K562 (cell line): ENCODE results near the gene GRIP1. TPM values are rescaled to one million over a fixed set of nuclear protein-coding genes. Genes with fewer than 3 reads are reported as not detected.

Experiments
- ATAC-seq: fragments of 200-7000 bp; cut with Tn5 transposase; 3 replicates; pipeline ENCODE4 v1.9.1; 2020; ENCODE audit warnings: moderate library complexity
- BruUV-seq: library from RNA; stranded (reverse); fragments of 400-500 nt; replicated peaks from 2 replicates; lab custom pipeline; 2021; lab: Mats Ljungman, UMichigan
- CTCF ChIA-PET: fragments of 300-600 bp; formaldehyde crosslinking; extraction: SDS; loops from one replicate; lab custom pipeline; 2021; ENCODE audit warnings: low intra/inter-chr PET ratio; lab: Yijun Ruan, JAX
- POLR2A ChIA-PET: fragments of 300-600, 350-650 bp; sonication (Branson Sonifier 250); formaldehyde crosslinking; extraction: SDS; loops from one replicate; lab custom pipeline; 2021; ENCODE audit warnings: antibody characterized with exemption, inconsistent platforms; lab: Yijun Ruan, JAX
- DNase-seq, 4 experiments: peaks; one replicate each; pipeline versions ENCODE4 v3.0.0 to v3.0.0-alpha.2; 2011 to 2018; ENCODE audit warnings: low spot score in 3 of 4, mixed read lengths in 3 of 4; ENCODE audit errors: extremely low read depth in 1 of 4
- FAIRE-seq: peaks from 2 replicates; lab custom pipeline; 2011; peaks lifted over from hg19 to GRCh38; lab: Jason Lieb, UNC
- H2AFZ ChIP-seq: 2 replicates; pipeline ENCODE4 v1.6.0; 2011; ENCODE audit warnings: low read depth, low read length, control low read depth, inconsistent platforms
- H3K27ac ChIP-seq: fragments of 200-600 bp; 3 replicates; pipeline ENCODE4 v1.8.0; 2011; ENCODE audit warnings: low read depth, mild to moderate bottlenecking, control low read depth, inconsistent platforms, low read length, moderate library complexity, mixed read lengths; ENCODE audit errors: extremely low read depth
- H3K27me3 ChIP-seq, 2 experiments: fragments of 300-600 bp in 1 of 2; 2 replicates in 1 of 2; 3 replicates in 1 of 2; pipeline versions ENCODE4 v1.6.0 to v1.8.0; 2011; ENCODE audit warnings: inconsistent platforms in 2 of 2, low read length in 2 of 2, mild to moderate bottlenecking in 1 of 2, mixed read lengths in 1 of 2, moderate library complexity in 1 of 2; ENCODE audit not compliant: control insufficient read depth in 2 of 2, insufficient read depth in 2 of 2
- H3K36me3 ChIP-seq: fragments of 300-600 bp; 3 replicates; pipeline ENCODE4 v1.8.0; 2011; ENCODE audit warnings: mild to moderate bottlenecking, low read length, inconsistent platforms; ENCODE audit not compliant: control insufficient read depth, insufficient read depth
- H3K4me1 ChIP-seq, 2 experiments: fragments of 200-600 bp in 1 of 2; replicated peaks in 1 of 2; 2 replicates in 1 of 2; 3 replicates in 1 of 2; pipeline versions ENCODE4 v1.5.1 to v1.8.0; 2011; ENCODE audit warnings: inconsistent platforms in 2 of 2, low read length in 2 of 2, mild to moderate bottlenecking in 1 of 2, mixed read lengths in 1 of 2, moderate library complexity in 1 of 2; ENCODE audit not compliant: control insufficient read depth in 2 of 2, insufficient read depth in 2 of 2
- H3K4me2 ChIP-seq: 2 replicates; pipeline ENCODE4 v1.6.1; 2011; ENCODE audit warnings: low read length, control low read depth, inconsistent platforms, mixed read lengths; ENCODE audit not compliant: insufficient read depth
- H3K4me3 ChIP-seq: fragments of 200-600 bp; sonication (generic), shearing (Covaris generic); 2 replicates; pipeline ENCODE4 v1.5.1; 2016; ENCODE audit warnings: control low read depth, inconsistent platforms
- H3K79me2 ChIP-seq: fragments of 200-600 bp; 3 replicates; pipeline ENCODE4 v1.8.0; 2011; ENCODE audit warnings: low read length, inconsistent platforms; ENCODE audit not compliant: control insufficient read depth, insufficient read depth
- H3K9ac ChIP-seq, 2 experiments: 2 replicates each; pipeline versions ENCODE4 v1.6.0 to v1.6.1; 2011; ENCODE audit warnings: low read depth in 2 of 2, low read length in 2 of 2, control low read depth in 1 of 2, inconsistent platforms in 1 of 2, mild to moderate bottlenecking in 1 of 2, mixed read lengths in 1 of 2; ENCODE audit not compliant: insufficient read depth in 1 of 2
- H3K9me1 ChIP-seq: one replicate; pipeline ENCODE4 v1.6.0; 2011; ENCODE audit warnings: inconsistent platforms, mild to moderate bottlenecking, low read length, moderate library complexity; ENCODE audit not compliant: control insufficient read depth, insufficient read depth
- H3K9me3 ChIP-seq: replicated peaks from 2 replicates; pipeline ENCODE4 v1.5.1; 2011; ENCODE audit warnings: low read depth, low read length, inconsistent platforms; ENCODE audit not compliant: control insufficient read depth, insufficient read depth
- H4K20me1 ChIP-seq: replicated peaks from 2 replicates; pipeline ENCODE4 v1.6.1; 2011; ENCODE audit warnings: low read length, inconsistent platforms, mixed read lengths; ENCODE audit not compliant: control insufficient read depth, insufficient read depth
- CHCHD3 ChIP-seq: fragments of 250-450 bp; sonication (Bioruptor Pico); IDR thresholded peaks from 2 replicates; pipeline ENCODE4 v2.1.2; 2022; ENCODE audit warnings: mild to moderate bottlenecking
- CREB1 ChIP-seq, 2 experiments: sonication (generic) in 1 of 2; formaldehyde crosslinking in 1 of 2; IDR thresholded peaks; 2 replicates each; pipeline versions ENCODE4 v1.6.1 to v1.8.0; 2012 to 2022; ENCODE audit warnings: inconsistent platforms in 1 of 2, mild to moderate bottlenecking in 1 of 2, missing genetic modification reagents in 1 of 2, moderate library complexity in 1 of 2
- PHTF2 ChIP-seq: fragments of 250-450 bp; sonication (Bioruptor Pico); IDR thresholded peaks from 2 replicates; pipeline ENCODE4 v1.5.0; 2021; ENCODE audit warnings: mild to moderate bottlenecking
- PTBP1 ChIP-seq: fragments of 200-400 bp; formaldehyde crosslinking; IDR thresholded peaks from 2 replicates; pipeline ENCODE4 v1.6.1; 2017; ENCODE audit warnings: low read depth, low read length
- PURB ChIP-seq: sonication (generic); formaldehyde crosslinking; IDR thresholded peaks from 2 replicates; pipeline ENCODE4 v1.9.0; 2021; ENCODE audit warnings: low read depth, mild to moderate bottlenecking, missing genetic modification reagents
- TSC22D4 ChIP-seq: fragments of 450-650 bp; IDR thresholded peaks from 2 replicates; pipeline ENCODE4 v1.6.1; 2016; ENCODE audit warnings: missing genetic modification characterization, missing biosample characterization, control low read depth
- ZFX ChIP-seq: sonication (generic); formaldehyde crosslinking; IDR thresholded peaks from 2 replicates; pipeline ENCODE4 v1.8.0; 2022; ENCODE audit warnings: mild to moderate bottlenecking, missing genetic modification reagents, moderate library complexity
- ZNF3 ChIP-seq: fragments of 250-450 bp; sonication (Bioruptor Pico); IDR thresholded peaks from 2 replicates; pipeline ENCODE4 v1.5.0; 2021; ENCODE audit warnings: mild to moderate bottlenecking, moderate library complexity
- WGBS: fragments of 100-300 bp; shearing (Covaris generic); methylation state at CpG from one replicate; pipeline ENCODE4 v1.1.6; 2016; ENCODE audit warnings: low coverage, mixed read lengths; ENCODE audit not compliant: insufficient coverage; ENCODE audit errors: missing lambda C conversion rate; 5-methylcytosine and 5-hydroxymethylcytosine counted together
- in situ Hi-C: fragments of 300-500 bp; cut with MboI; formaldehyde crosslinking; loops from 4 replicates; pipeline ENCODE4 v1.15.0; 2018; ENCODE audit warnings: inconsistent platforms, mixed read lengths
- intact Hi-C: fragments of 100-400 bp; cut with micrococcal nuclease; formaldehyde crosslinking; loops from 2 replicates; pipeline ENCODE4 v1.14.2; 2022
- polyA plus RNA-seq, 8 experiments: library from polyadenylated mRNA; depleted of rRNA in 4 of 8; stranded (reverse) in 5 of 8; unstranded in 3 of 8; fragments of >200 nt; fragmentation: Nextera tagmentation in 2 of 8; fragmentation: Illumina TruSeq in 1 of 8; extraction: Ambion mirVana in 2 of 8; extraction: Trizol in 1 of 8; gene quantifications; 2 replicates each; pipeline versions ENCODE4 v1.2.1 to v1.2.3, GENCODE V29; 2011 to 2014; ENCODE audit warnings: inconsistent platforms in 1 of 8, missing spikeins in 1 of 8
- total RNA-seq, 7 experiments: library from RNA; depleted of rRNA in 6 of 7; stranded (reverse); fragments of >200 nt in 6 of 7; fragmentation: Illumina TruSeq in 2 of 7; extraction: Trizol in 2 of 7; gene quantifications; 2 replicates each; pipeline versions ENCODE4 v1.2.1 to v1.2.3, GENCODE V29; 2011 to 2021; ENCODE audit warnings: low replicate concordance in 1 of 7
- TF ChIP-seq, protein P1 (sequence below): sonication (generic); formaldehyde crosslinking; IDR thresholded peaks from 2 replicates; pipeline ENCODE4 v1.8.0; 2022; ENCODE audit warnings: missing genetic modification reagents, mild to moderate bottlenecking, moderate library complexity, borderline replicate concordance
- TF ChIP-seq, protein P2 (sequence below): IDR thresholded peaks from 2 replicates; pipeline ENCODE4 v1.6.1; 2014; ENCODE audit warnings: antibody characterized with exemption
- TF ChIP-seq, protein P3 (sequence below): fragments of 450-650 bp; formaldehyde crosslinking; IDR thresholded peaks from 2 replicates; pipeline ENCODE4 v1.4.0; 2020; ENCODE audit warnings: mild to moderate bottlenecking, moderate library complexity

The GRIP1 gene
- total and polyA plus RNA-seq, 9 of the 15 experiments (the other 6 are each of a cell fraction or from before 2014, with no cell fraction given) = 0.28 to 1.2 (median 0.45) TPM

DNA sequence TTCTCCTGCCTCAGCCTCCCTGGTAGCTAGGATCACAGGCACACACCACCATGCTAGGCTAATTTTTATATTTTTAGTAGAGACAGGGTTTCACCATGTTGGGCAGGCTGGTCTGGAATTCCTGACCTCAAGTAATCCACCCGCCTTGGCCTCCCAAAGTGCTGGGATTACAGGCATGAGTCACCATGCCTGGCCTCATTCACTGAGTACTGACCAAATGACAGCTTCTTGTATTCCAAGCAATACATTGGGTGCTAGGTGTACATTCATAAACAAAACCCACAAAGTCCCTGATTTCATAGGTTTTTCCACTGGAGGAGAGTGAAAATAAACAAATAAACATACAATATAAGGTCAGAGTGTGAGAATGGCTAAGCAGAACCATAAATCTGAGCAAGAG, 240.3 kb downstream of the GRIP1 start:
- no peak overlapping the region for H3K9ac ChIP-seq
- no peaks in the 10 kb centered on the region for H3K9me1 ChIP-seq
- POLR2A ChIA-PET = interaction anchor here (0.6 to 0.7 kb wide), 2 partner anchors 23 to 39 kb away, joined by 3 read pairs; no protein-coding TSS in a partner anchor
- no peak for FAIRE-seq
- CTCF ChIA-PET = no interaction called here
- 0% methylated on average over 1 of the region's 1 CpG for WGBS
- no TSS peak for BruUV-seq
- DNase-seq = no peak
- intact Hi-C loops (no loop called here), in situ Hi-C loops (no loop called here)
- no peaks in the 10 kb centered on the region for H4K20me1 ChIP-seq
- H3K27ac ChIP-seq = no peak overlapping the region
- H3K4me2 ChIP-seq = no peak overlapping the region
- no peaks in the 10 kb centered on the region for H3K36me3 ChIP-seq
- no peaks in the 10 kb centered on the region for H3K9me3 ChIP-seq
- H2AFZ ChIP-seq = no peak overlapping the region
- H3K27me3 ChIP-seq = no peaks in the 10 kb centered on the region; a peak in 2 of 5 replicates
- no peaks in the 10 kb centered on the region for H3K4me1 ChIP-seq
- no peak for ATAC-seq
- no peaks in the 10 kb centered on the region for H3K79me2 ChIP-seq
- no peak overlapping the region for H3K4me3 ChIP-seq
- TF ChIP-seq PURB (CRISPR knock-in tag) (no peak), ZFX (CRISPR knock-in tag) (no peak), ZNF3 (CRISPR knock-in tag) (no peak), CREB1 (IDR thresholded peaks at IDR 0.05) (no peak), CREB1 (CRISPR knock-in tag; IDR thresholded peaks at IDR 0.05) (no peak), TSC22D4 (tag) (no peak), PTBP1 (no peak), CHCHD3 (CRISPR knock-in tag) (no peak), PHTF2 (CRISPR knock-in tag) (no peak)
- TF ChIP-seq, protein P1, sequence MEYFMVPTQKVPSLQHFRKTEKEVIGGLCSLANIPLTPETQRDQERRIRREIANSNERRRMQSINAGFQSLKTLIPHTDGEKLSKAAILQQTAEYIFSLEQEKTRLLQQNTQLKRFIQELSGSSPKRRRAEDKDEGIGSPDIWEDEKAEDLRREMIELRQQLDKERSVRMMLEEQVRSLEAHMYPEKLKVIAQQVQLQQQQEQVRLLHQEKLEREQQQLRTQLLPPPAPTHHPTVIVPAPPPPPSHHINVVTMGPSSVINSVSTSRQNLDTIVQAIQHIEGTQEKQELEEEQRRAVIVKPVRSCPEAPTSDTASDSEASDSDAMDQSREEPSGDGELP (CRISPR knock-in tag) = no peak
- TF ChIP-seq, protein P2, sequence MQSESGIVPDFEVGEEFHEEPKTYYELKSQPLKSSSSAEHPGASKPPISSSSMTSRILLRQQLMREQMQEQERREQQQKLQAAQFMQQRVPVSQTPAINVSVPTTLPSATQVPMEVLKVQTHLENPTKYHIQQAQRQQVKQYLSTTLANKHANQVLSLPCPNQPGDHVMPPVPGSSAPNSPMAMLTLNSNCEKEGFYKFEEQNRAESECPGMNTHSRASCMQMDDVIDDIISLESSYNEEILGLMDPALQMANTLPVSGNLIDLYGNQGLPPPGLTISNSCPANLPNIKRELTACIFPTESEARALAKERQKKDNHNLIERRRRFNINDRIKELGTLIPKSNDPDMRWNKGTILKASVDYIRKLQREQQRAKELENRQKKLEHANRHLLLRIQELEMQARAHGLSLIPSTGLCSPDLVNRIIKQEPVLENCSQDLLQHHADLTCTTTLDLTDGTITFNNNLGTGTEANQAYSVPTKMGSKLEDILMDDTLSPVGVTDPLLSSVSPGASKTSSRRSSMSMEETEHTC = no peak
- TF ChIP-seq, protein P3, sequence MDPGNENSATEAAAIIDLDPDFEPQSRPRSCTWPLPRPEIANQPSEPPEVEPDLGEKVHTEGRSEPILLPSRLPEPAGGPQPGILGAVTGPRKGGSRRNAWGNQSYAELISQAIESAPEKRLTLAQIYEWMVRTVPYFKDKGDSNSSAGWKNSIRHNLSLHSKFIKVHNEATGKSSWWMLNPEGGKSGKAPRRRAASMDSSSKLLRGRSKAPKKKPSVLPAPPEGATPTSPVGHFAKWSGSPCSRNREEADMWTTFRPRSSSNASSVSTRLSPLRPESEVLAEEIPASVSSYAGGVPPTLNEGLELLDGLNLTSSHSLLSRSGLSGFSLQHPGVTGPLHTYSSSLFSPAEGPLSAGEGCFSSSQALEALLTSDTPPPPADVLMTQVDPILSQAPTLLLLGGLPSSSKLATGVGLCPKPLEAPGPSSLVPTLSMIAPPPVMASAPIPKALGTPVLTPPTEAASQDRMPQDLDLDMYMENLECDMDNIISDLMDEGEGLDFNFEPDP (CRISPR knock-in tag) = no peak
